Upper lobe of left lung (tissue), 4 donors: ENCODE data around the gene TCEAL3.

Experiments used
- CTCF ChIP-seq, 6 experiments: fragments of 450-650 bp in 4 of 6; fragments of 200-600 bp in 2 of 6; sonication (generic) in 2 of 6; IDR thresholded peaks; one replicate each; pipeline ENCODE4 v1.5.1; 2016 to 2019; ENCODE audit warnings: antibody characterized with exemption in 6 of 6
- EP300 ChIP-seq, 4 donors: sonication (generic); formaldehyde crosslinking; IDR thresholded peaks; one replicate each; pipeline ENCODE4 v1.5.1; 2017; ENCODE audit warnings: antibody characterized with exemption in 4 of 4, control low read depth in 2 of 4
- POLR2A ChIP-seq, 4 donors: fragments of 450-650 bp; IDR thresholded peaks; one replicate each; pipeline ENCODE4 v1.5.1; 2016 to 2017; ENCODE audit warnings: antibody characterized with exemption in 4 of 4, mild to moderate bottlenecking in 2 of 4
- POLR2AphosphoS5 ChIP-seq, 2 donors: sonication (generic); formaldehyde crosslinking; IDR thresholded peaks; one replicate each; pipeline ENCODE4 v1.5.1; 2017; ENCODE audit warnings: antibody characterized with exemption in 2 of 2

DNA sequence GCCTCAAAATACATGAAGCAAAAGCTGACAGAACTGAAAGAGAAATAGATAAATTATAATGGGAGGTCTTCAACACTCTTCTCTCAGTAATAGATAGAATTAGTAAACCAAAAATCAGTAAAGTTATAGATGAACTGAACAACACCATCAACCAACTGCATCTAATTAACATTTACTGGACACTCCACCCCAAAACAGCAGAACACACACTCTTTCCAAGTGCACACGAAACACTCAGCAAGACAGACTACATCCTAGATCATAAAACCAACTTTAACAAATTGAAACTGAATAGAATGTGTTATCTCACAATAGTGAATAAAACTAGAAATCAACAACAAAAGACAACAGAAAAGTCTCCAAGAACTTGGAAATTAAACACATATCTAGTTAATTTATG, 47.5 kb upstream of the TCEAL3 start:
- no peak for TF ChIP-seq CTCF (IDR thresholded peaks at IDR 0.05)
- TF ChIP-seq EP300 (IDR thresholded peaks at IDR 0.05) = no peak
- TF ChIP-seq POLR2AphosphoS5 (IDR thresholded peaks at IDR 0.05) = no peak
- no peak for TF ChIP-seq POLR2A (IDR thresholded peaks at IDR 0.05)
